WTC11 (cell line): ENCODE data around the gene A2ML1.

Experiments
- ETV6 ChIP-seq: sonication (generic); formaldehyde crosslinking; IDR thresholded peaks from 2 replicates; pipeline ENCODE4 v1.8.1; 2022; ENCODE audit warnings: mild to moderate bottlenecking, missing genetic modification reagents
- MAX ChIP-seq: sonication (generic); formaldehyde crosslinking; IDR thresholded peaks from 2 replicates; pipeline ENCODE4 v1.8.0; 2022; ENCODE audit warnings: mild to moderate bottlenecking, missing genetic modification reagents
- NR3C1 ChIP-seq: sonication (generic); formaldehyde crosslinking; conservative IDR thresholded peaks from 2 replicates; pipeline ENCODE4 v1.8.1; 2023; ENCODE audit warnings: low read depth, mild to moderate bottlenecking, missing genetic modification reagents
- TF ChIP-seq, protein P1 (sequence below): fragments of 200-600 bp; IDR thresholded peaks from 2 replicates; pipeline ENCODE4 v1.8.0; 2022; ENCODE audit warnings: antibody characterized with exemption
- TF ChIP-seq, protein P2 (sequence below): sonication (generic); formaldehyde crosslinking; IDR thresholded peaks from 2 replicates; pipeline ENCODE4 v1.8.0; 2022; ENCODE audit warnings: mild to moderate bottlenecking, missing genetic modification reagents
- TF ChIP-seq, protein P3 (sequence below): sonication (generic); formaldehyde crosslinking; IDR thresholded peaks from 2 replicates; pipeline ENCODE4 v1.8.1; 2022; ENCODE audit warnings: mild to moderate bottlenecking, moderate library complexity, missing genetic modification reagents

DNA sequence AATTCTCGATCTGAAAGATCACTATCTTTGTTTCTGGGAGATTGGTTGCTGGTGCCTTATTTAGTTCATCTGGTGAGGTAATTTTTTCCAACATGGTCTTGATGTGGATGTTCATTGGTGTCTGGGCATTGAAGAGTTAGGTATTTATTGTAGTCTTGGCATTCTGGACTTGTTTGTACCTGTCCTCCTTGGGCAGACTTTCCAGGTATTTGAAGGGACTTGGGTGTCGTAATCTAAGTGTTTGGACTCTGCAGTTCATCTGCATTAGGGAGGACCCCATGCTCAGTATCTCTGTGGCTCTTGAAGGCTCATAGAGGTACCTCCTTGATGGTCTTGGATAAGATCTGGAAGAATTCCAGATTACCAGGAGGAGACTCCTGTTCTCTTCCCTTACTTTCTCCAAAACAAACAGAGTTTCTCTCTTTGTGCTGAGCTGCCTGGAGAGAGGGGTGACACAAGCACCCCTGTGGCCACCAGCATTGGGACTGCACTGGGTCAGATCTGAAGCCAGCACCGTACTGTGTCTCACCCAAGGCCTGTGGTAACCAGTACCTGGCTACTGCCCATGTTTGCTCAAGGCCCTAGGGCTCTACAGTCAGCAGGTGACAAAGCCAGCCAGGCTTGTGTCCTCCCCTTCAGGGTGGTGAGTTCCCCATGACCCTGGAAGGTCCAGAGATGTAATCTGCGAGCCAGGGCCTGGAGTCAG lies 5.3 kb downstream of the A2ML1 start:
- TF ChIP-seq, protein P1, sequence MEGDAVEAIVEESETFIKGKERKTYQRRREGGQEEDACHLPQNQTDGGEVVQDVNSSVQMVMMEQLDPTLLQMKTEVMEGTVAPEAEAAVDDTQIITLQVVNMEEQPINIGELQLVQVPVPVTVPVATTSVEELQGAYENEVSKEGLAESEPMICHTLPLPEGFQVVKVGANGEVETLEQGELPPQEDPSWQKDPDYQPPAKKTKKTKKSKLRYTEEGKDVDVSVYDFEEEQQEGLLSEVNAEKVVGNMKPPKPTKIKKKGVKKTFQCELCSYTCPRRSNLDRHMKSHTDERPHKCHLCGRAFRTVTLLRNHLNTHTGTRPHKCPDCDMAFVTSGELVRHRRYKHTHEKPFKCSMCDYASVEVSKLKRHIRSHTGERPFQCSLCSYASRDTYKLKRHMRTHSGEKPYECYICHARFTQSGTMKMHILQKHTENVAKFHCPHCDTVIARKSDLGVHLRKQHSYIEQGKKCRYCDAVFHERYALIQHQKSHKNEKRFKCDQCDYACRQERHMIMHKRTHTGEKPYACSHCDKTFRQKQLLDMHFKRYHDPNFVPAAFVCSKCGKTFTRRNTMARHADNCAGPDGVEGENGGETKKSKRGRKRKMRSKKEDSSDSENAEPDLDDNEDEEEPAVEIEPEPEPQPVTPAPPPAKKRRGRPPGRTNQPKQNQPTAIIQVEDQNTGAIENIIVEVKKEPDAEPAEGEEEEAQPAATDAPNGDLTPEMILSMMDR = no peak
- TF ChIP-seq MAX (CRISPR knock-in tag) (no peak), ETV6 (CRISPR knock-in tag) (no peak), NR3C1 (CRISPR knock-in tag) (no peak)
- TF ChIP-seq, protein P2, sequence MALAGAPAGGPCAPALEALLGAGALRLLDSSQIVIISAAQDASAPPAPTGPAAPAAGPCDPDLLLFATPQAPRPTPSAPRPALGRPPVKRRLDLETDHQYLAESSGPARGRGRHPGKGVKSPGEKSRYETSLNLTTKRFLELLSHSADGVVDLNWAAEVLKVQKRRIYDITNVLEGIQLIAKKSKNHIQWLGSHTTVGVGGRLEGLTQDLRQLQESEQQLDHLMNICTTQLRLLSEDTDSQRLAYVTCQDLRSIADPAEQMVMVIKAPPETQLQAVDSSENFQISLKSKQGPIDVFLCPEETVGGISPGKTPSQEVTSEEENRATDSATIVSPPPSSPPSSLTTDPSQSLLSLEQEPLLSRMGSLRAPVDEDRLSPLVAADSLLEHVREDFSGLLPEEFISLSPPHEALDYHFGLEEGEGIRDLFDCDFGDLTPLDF = no peak
- TF ChIP-seq, protein P3, sequence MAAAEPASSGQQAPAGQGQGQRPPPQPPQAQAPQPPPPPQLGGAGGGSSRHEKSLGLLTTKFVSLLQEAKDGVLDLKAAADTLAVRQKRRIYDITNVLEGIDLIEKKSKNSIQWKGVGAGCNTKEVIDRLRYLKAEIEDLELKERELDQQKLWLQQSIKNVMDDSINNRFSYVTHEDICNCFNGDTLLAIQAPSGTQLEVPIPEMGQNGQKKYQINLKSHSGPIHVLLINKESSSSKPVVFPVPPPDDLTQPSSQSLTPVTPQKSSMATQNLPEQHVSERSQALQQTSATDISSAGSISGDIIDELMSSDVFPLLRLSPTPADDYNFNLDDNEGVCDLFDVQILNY = no peak
